AG08395 (cell line): Measurements from ENCODE around the gene ARVCF.

Experiments used
- DNase-seq: peaks from one replicate; pipeline ENCODE4 v3.0.0; 2012; ENCODE audit warnings: mixed read lengths, low spot score

The ARVCF gene

DNA sequence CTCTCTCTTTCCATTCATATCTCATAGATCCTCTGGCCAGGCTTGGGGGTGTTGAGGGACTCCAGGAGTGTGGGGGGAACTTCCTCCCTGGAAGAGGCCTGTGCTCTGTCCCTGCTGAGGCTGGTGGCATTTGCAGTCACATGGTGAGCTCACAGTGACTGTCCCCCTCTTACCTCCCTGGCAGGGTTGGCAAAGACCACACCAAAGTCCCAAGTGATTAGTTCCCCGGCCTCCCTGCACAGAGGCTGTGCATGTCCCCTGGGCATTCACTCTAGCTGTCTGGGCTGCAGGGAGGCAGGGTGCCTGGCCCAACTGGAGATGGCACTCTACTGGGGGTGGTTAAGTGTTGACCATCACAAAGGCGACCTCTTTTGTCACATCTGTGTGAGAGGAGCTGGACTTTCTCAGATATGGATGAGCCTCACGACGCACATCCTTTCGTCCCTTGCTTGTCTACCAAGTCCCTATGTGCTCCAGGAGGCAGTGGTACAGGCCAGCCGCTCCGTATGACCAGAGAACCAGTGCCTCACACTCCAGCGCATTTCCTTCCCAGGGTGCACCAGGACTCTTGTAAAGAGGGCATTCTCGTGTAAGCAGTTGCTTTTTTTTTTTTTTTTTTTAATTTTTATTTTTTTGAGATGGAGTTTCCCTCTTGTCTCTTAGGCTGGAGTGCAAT lies 13.1 kb upstream of the ARVCF start:
- DNase-seq, result no peak

- DNase-seq, result no peak
Observed at GRCh38 chr22:20028855-20029549, 12.4 kb upstream of the ARVCF start.

- DNase-seq, result no peak
Observed at GRCh38 chr22:20027966-20028854, 11.6 kb upstream of the ARVCF start.

DNA sequence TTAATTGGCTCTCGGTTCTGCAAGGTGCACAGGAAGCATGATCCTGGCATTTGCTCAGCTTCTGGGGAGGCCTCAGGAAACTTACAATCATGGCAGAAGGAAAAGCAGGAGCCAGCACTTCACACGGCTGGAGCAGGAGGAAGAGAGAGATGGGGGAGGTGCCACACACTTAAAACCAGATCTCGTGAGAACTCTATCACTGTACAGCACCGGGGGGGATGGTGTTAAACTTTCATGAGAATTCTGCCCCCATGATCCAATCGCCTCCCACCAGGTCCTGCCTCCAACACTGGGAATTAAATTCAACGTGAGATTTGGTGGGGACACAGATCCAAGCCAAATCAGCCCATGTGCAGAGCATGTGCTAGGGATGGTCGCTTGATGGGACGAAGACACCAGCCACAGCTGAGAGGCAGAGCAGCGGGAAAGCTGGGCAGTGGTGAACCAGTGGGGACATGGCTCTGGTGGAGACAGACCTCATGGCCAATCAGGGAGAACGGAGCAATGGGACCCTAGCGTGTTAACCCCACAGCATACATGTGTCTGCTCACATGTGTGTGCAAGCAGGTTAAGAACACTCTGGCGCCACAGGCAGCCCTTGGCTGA lies 10.5 kb upstream of the ARVCF start:
- DNase-seq, result no peak

- no peak for DNase-seq
Observed at GRCh38 chr22:20026204-20026908, 9.7 kb upstream of the ARVCF start.

GRCh38 chr22:20025401-20026203 lies 9.0 kb upstream of the ARVCF start:
- no peak for DNase-seq

GRCh38 chr22:20024650-20025397 lies 8.2 kb upstream of the ARVCF start:
- DNase-seq, result no peak

- DNase-seq, result no peak
Observed at GRCh38 chr22:20024225-20024624, 7.6 kb upstream of the ARVCF start.

GRCh38 chr22:20022978-20023613 lies 6.5 kb upstream of the ARVCF start:
- DNase-seq, result no peak

DNA sequence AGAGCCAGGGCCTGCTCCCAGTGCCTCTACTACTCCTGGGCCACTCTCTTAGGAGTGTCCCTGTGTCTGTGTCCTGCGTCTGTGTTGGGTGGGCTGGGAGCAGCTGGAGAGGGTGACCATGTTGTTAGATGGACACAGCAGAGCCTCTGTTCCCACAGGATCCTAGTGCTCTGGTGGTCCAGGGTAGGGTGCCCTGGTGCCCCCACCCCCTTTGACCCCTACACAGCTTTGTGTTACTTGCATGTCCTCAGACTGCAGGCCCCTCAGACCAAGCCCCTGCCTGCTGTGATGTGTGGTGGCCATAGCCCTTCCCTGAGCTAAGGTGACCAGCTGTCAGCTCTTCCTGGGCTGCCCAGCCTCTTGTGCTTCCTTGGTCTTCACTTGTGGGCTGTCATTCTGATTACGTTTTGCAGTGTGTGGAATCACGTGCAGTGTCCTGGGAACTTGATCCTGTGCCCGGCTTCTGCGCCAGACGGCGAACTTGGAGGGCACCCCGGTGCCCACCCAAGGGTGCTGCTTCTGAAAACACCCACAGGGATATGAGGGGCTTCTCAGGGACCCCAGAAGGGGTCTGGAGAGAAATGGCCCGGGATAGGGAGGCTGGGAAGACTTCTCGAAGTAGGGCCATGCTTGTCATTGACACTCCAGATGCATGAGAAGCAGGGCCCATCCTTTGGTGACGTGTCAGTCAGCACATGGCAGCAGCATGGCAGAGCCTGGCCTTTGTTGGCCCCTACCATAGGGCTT lies 5.8 kb upstream of the ARVCF start:
- no peak for DNase-seq

GRCh38 chr22:20021196-20022181 lies 4.9 kb upstream of the ARVCF start:
- peak; percentile 68 for DNase-seq

- peak; percentile 99 for DNase-seq
Observed at GRCh38 chr22:20020533-20021195, 4.0 kb upstream of the ARVCF start, which contains the start of gene TANGO2. Gene TANGO2 (plus strand): TSS chr22:20021110. CDS start chr22:20036799, 15,689 bp downstream.

GRCh38 chr22:20019661-20020532 lies 3.3 kb upstream of the ARVCF start:
- no peak for DNase-seq

- DNase-seq, result no peak
Observed at GRCh38 chr22:20018001-20018400, 1.4 kb upstream of the ARVCF start.

- no peak for DNase-seq
Observed at GRCh38 chr22:20017622-20017958, 967 bp upstream of the ARVCF start.
